Ovary (tissue), 3 donors: ENCODE measurements around the gene SLBP.

Source experiments
- POLR2A ChIP-seq: fragments of 450-650 bp; IDR thresholded peaks from one replicate; pipeline ENCODE4 v1.6.1; 2017; ENCODE audit warnings: antibody characterized with exemption, mild to moderate bottlenecking, moderate library complexity
- TF ChIP-seq, protein P1 (sequence below), 3 donors: fragments of 450-650 bp in 2 of 3; fragments of 200-600 bp in 1 of 3; IDR thresholded peaks; one replicate each; pipeline versions ENCODE4 v1.5.1 to v1.8.0; 2016 to 2022; ENCODE audit warnings: antibody characterized with exemption in 3 of 3, mild to moderate bottlenecking in 1 of 3
- donor health status: DM: no; HTN: no; CAD: no.

DNA sequence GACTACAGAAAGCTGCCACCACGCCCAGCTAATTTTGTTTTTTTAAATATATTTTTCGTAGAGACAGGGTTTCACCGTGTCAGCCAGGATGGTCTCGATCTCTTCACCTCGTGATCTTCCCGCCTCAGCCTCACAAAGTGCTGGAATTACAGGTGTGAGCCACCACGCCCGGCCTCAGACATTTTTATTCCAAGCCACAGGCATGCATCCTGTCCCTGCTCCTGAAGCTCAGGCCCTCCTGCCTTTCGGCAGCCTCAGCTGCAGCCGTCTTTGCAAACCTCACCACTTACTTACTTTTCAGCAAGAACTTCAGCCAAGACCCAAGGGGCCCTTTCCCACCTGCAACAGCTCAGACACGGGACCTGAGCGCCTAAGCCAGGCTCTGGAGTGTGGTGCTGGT, 54.0 kb downstream of the SLBP start:
- TF ChIP-seq, protein P1, sequence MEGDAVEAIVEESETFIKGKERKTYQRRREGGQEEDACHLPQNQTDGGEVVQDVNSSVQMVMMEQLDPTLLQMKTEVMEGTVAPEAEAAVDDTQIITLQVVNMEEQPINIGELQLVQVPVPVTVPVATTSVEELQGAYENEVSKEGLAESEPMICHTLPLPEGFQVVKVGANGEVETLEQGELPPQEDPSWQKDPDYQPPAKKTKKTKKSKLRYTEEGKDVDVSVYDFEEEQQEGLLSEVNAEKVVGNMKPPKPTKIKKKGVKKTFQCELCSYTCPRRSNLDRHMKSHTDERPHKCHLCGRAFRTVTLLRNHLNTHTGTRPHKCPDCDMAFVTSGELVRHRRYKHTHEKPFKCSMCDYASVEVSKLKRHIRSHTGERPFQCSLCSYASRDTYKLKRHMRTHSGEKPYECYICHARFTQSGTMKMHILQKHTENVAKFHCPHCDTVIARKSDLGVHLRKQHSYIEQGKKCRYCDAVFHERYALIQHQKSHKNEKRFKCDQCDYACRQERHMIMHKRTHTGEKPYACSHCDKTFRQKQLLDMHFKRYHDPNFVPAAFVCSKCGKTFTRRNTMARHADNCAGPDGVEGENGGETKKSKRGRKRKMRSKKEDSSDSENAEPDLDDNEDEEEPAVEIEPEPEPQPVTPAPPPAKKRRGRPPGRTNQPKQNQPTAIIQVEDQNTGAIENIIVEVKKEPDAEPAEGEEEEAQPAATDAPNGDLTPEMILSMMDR (IDR thresholded peaks at IDR 0.05), result no peak
- TF ChIP-seq POLR2A, result no peak
